Thymus (tissue), 11 donors: ENCODE measurements around the gene TEPSIN. TPM values are rescaled to one million over a fixed set of nuclear protein-coding genes. Genes with fewer than 3 reads are reported as not detected.

ENCODE experiments used
- DNase-seq, 9 donors: peaks; one replicate each; pipeline ENCODE4 v3.0.0-alpha.2; 2013; ENCODE audit warnings: low spot score in 9 of 9, low read depth in 6 of 9, missing footprints in 1 of 9
- H3K27ac ChIP-seq, 2 donors: one replicate each; pipeline ENCODE4 v1.5.1; 2013; ENCODE audit warnings: control low read depth in 1 of 2, low read depth in 1 of 2, low read length in 1 of 2, mild to moderate bottlenecking in 1 of 2, moderate library complexity in 1 of 2
- H3K27me3 ChIP-seq, 2 donors: one replicate each; pipeline ENCODE4 v1.5.1; 2013; ENCODE audit warnings: low read length in 1 of 2; ENCODE audit not compliant: control insufficient read depth in 2 of 2, insufficient read depth in 1 of 2
- H3K36me3 ChIP-seq, 2 donors: one replicate each; pipeline ENCODE4 v1.5.1; 2013; ENCODE audit warnings: low read length in 1 of 2, mild to moderate bottlenecking in 1 of 2, moderate library complexity in 1 of 2; ENCODE audit not compliant: control insufficient read depth in 2 of 2, insufficient read depth in 2 of 2
- H3K4me1 ChIP-seq, 2 donors: one replicate each; pipeline ENCODE4 v1.5.1; 2013; ENCODE audit warnings: low read length in 2 of 2; ENCODE audit not compliant: control insufficient read depth in 2 of 2, insufficient read depth in 2 of 2
- H3K4me3 ChIP-seq, 2 donors: one replicate each; pipeline ENCODE4 v1.5.1; 2013; ENCODE audit warnings: low read length in 2 of 2, control low read depth in 1 of 2, mild to moderate bottlenecking in 1 of 2
- H3K9me3 ChIP-seq, 2 donors: one replicate each; pipeline ENCODE4 v1.5.1; 2013; ENCODE audit warnings: low read length in 1 of 2, mild to moderate bottlenecking in 1 of 2; ENCODE audit not compliant: control insufficient read depth in 2 of 2, insufficient read depth in 1 of 2
- WGBS: extraction: QIAGEN DNeasy Blood & Tissue Kit; methylation state at CpG from one replicate; pipeline ENCODE4 v1.1.7; 2013; 5-methylcytosine and 5-hydroxymethylcytosine counted together
- polyA plus RNA-seq: library from polyadenylated mRNA; stranded (reverse); fragments of 200-250 nt; gene quantifications from one replicate; pipeline ENCODE4 v1.2.3, GENCODE V29; 2013
- total RNA-seq: library from RNA; stranded (reverse); fragments of 120-200 nt; gene quantifications from one replicate; pipeline ENCODE4 v1.2.4, GENCODE V29; 2013
- donor health status: healthy.

TEPSIN gene
- total and polyA plus RNA-seq, 2 donors: 13.3 to 85.3 TPM

- no peaks in the 10 kb centered on the region for H3K27me3 ChIP-seq
- H3K4me1 ChIP-seq: peaks cover 10 to 28% of the 10 kb centered on the region in 2 donors
- no peak overlapping the region for H3K4me3 ChIP-seq
- peaks cover 54 to 66% of the 10 kb centered on the region in 2 donors for H3K36me3 ChIP-seq
- H3K27ac ChIP-seq: no peak overlapping the region
- 96% methylated on average over 33 of the region's 33 CpGs for WGBS
- no peak for DNase-seq
- peaks cover 0 to 2% of the 10 kb centered on the region in 2 donors for H3K9me3 ChIP-seq
Observed at GRCh38 chr17:81282141-81282540, 43.3 kb upstream of the TEPSIN start.

- no peak overlapping the region for H3K4me3 ChIP-seq
- H3K36me3 ChIP-seq: peaks cover 61 to 72% of the 10 kb centered on the region in 2 donors
- H3K9me3 ChIP-seq: no peaks in the 10 kb centered on the region
- no peak for DNase-seq
- H3K4me1 ChIP-seq: peaks cover 6 to 13% of the 10 kb centered on the region in 2 donors
- no peak overlapping the region for H3K27ac ChIP-seq
- H3K27me3 ChIP-seq: no peaks in the 10 kb centered on the region
- 98% methylated on average over 24 of the region's 24 CpGs for WGBS
Observed at GRCh38 chr17:81280571-81280970, 41.7 kb upstream of the TEPSIN start.

GRCh38 chr17:81279278-81280275, 40.7 kb upstream of the TEPSIN start:
- Histone ChIP-seq H3K27me3 (no peaks in the 10 kb centered on the region), H3K27ac (no peak overlapping the region), H3K4me1 (peaks cover 0 to 4% of the 10 kb centered on the region in 2 donors), H3K36me3 (peaks cover 67 to 72% of the 10 kb centered on the region in 2 donors), H3K9me3 (no peaks in the 10 kb centered on the region), H3K4me3 (no peak overlapping the region)
- no peak for DNase-seq
- 97% methylated on average over 50 of the region's 50 CpGs for WGBS

GRCh38 chr17:81278831-81279230, 40.0 kb upstream of the TEPSIN start:
- 98% methylated on average over 8 of the region's 8 CpGs for WGBS
- Histone ChIP-seq H3K9me3 (no peaks in the 10 kb centered on the region), H3K4me3 (no peak overlapping the region), H3K4me1 (peaks cover 0 to 4% of the 10 kb centered on the region in 2 donors), H3K27ac (no peak overlapping the region), H3K27me3 (no peaks in the 10 kb centered on the region), H3K36me3 (peaks cover 72 to 79% of the 10 kb centered on the region in 2 donors)
- no peak for DNase-seq

DNA sequence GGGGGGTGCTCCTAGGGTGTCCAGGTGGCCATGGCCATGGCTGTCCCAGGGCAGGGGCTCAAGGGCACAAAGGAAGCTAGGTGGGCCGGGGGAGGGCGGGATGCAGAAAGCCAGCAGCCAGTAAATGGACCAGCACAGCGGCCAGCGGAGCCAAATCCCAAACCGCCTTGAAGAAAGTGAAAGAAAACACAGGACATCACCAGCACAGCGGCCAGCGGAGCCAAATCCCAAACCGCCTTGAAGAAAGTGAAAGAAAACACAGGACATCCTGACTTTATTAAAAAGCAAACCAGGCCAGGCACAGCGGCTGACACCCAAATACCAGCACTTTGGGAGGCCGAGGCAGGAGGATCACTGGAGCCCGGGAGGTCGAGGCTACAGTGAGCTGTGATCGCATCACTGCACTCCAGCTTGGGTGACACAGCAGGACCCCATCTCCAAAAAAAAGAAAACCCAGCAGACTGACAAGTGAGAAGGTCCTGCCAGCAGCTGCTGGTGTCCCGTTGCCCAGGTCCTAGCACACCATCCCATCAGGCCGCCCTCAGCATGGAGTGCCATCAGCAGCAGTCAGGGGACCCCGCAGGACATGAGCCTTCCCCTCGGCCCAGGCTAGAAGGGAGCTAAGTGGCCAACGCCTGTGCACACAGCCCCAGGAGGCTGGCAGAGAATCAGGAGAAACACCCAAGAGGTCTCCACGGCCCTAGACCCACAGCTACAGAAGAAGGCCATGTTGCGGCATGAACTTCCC, 39.3 kb upstream of the TEPSIN start:
- 96% methylated on average over 20 of the region's 20 CpGs for WGBS
- H3K36me3 ChIP-seq: peaks cover 76 to 83% of the 10 kb centered on the region in 2 donors

DNA sequence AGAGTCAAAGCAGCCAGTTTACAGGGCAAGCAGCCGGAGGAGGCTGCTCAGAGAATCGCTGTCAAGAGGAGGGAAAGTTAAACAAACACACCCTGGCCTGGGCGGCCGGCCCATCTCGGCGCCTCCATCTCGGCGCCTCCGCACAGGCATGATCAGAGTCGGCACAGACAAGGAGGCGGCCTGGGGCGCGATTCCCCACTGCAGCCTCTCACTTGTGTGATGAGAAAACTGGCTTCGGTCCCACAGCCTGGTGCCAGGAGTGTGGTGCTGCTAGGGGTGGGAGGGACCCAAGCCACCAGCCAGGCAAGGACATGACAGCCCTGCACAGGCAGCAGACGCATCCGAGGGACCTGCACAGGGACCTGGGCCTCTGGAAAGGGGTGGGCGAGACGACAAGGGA, 38.6 kb upstream of the TEPSIN start:
- Histone ChIP-seq H3K4me3 (no peak overlapping the region), H3K36me3 (peaks cover 76 to 81% of the 10 kb centered on the region in 2 donors), H3K27me3 (no peaks in the 10 kb centered on the region), H3K9me3 (no peaks in the 10 kb centered on the region), H3K27ac (no peak overlapping the region), H3K4me1 (peaks cover 0 to 14% of the 10 kb centered on the region in 2 donors)
- 95% methylated on average over 18 of the region's 18 CpGs for WGBS
- DNase-seq: no peak

More for the DNA sequence above, 39.3 kb upstream of the TEPSIN start:
- Histone ChIP-seq H3K27ac (no peak overlapping the region), H3K27me3 (no peaks in the 10 kb centered on the region), H3K9me3 (no peaks in the 10 kb centered on the region), H3K4me1 (peaks cover 0 to 7% of the 10 kb centered on the region in 2 donors), H3K4me3 (no peak overlapping the region)
- DNase-seq: no peak

DNA sequence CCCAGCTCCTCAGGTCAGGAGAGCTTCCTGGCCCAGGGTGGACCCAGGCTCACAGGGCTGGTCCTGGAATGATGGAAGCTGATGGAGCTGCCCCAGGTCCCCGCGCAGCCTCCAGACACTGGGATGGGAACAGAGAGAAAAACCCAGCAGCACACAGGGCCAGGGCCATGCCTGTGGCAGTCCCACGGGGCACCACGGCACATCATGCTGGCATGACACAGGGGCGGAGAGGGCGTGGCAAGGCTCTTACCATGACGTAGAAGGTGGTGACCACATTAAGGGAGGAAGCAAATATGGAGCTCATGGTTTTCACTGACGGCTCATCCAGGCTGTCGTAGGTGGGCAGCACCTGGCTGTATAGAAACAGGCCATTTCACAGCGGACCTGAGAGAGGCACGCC, 37.9 kb upstream of the TEPSIN start:
- H3K9me3 ChIP-seq: no peaks in the 10 kb centered on the region
- WGBS: 98% methylated on average over 11 of the region's 11 CpGs
- H3K4me1 ChIP-seq: peaks cover 0 to 16% of the 10 kb centered on the region in 2 donors
- H3K27me3 ChIP-seq: no peaks in the 10 kb centered on the region
- H3K36me3 ChIP-seq: peaks cover 74 to 79% of the 10 kb centered on the region in 2 donors
- no peak for DNase-seq
- H3K4me3 ChIP-seq: no peak overlapping the region
- no peak overlapping the region for H3K27ac ChIP-seq

- WGBS: 98% methylated on average over 14 of the region's 14 CpGs
- no peak for DNase-seq
Observed at GRCh38 chr17:81274471-81274855, 35.6 kb upstream of the TEPSIN start.

More at GRCh38 chr17:81274471-81274855, 35.6 kb upstream of the TEPSIN start:
- peaks cover 78 to 81% of the 10 kb centered on the region in 2 donors for H3K36me3 ChIP-seq
- no peaks in the 10 kb centered on the region for H3K9me3 ChIP-seq
- H3K4me3 ChIP-seq: no peak overlapping the region
- H3K27ac ChIP-seq: no peak overlapping the region
- no peaks in the 10 kb centered on the region for H3K27me3 ChIP-seq
- peaks cover 0 to 16% of the 10 kb centered on the region in 2 donors for H3K4me1 ChIP-seq
